UCSD-AML1 (cell line): ENCODE results near the gene CDK6.
"Not testable (repeated sequence)": the region's sequence is repeated elsewhere in the genome, so short reads cannot be mapped to it uniquely, and the experiment has no call there.

Experiments used
- DNase-seq: peaks from one replicate; lab custom pipeline; 2025; ENCODE audit not compliant: unreplicated experiment; lab: John Stamatoyannopoulos, UW

CDK6 gene

DNA sequence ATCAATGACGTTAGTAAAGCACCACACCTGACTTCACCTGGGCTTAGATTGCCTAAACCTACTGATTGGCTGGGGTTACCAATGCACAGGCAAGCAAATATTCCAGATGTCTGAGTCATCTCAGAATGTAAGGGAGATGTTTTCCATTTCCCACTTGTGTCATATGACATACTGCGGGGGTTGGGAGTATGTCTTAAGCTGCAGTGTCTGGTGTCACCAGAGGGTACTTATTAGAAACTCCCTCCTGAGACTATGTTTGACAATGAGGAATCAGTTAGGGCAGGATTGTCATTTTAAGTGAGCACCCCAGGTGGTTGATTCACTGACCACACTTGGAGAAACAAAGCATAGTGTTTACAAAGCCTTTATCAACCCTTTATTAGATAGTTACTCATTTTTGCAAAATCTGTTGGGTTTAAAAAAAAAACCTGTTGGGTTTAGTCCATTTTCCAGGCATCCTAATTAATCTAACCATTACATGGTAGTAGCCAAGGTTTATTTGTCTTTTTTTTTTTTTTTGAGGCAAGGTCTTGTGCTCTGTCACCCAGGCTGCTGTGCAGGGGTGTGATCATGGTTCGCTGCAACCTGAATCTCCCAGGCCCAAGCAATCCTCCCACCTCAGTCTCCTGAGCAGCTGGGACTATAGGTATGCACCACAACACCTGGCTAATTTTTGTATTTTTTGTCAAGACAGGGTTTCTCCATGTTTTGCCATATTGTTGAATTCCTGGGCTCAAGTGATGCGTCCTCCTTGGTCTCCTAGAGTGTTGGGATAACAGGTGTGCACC, 72.5 kb downstream of the CDK6 start:
- no peak for DNase-seq

DNA sequence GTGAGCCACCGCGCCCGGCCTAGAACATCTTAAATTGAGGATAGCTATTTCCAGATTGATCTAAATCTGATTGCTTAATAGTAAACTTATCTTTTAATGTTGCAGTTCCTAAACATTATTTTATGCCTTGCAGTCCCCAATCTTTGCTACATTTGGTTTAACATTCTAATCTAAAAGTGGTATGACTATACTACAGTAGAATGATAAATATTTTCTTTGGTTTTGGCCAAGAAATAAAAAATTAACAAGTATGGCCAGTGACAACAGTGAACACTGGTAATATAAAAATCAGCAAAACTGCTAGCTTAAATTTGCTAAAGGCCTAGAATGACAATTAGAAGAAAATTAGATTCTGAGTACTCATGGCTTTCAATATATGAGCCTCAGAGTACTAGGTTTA, 73.5 kb downstream of the CDK6 start:
- no peak for DNase-seq

DNA sequence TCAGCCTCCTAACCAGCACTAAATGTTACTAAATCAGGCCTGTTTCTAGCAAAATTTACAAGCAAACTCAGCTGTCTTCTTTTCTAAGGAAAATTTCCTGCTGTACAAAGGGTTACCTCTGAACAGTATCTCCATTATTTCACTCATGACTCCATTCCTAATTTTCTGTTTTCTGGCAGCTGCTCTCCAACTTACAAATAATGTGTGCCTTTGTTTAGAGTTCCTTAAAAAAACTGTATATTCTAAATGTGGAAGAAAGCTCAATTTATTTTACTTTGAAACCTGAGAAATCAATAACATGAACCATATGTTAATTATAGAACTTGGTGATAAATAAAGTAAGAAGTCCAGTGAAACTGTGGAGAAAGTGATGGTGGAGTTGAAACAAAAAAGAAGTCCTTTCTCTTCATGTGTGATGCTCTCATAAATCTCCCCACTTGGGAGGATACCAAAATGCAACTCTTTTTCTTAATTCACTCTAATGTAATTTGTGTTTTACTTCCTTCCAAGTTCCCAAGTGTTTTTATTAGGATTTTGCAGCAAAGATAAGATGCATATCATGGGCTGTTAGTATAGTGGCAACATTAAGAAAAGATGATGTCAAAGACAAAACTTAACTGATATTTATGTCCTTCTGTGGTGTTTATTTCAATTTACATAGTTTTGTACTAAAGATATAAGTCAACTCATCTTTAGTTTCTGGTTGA, 74.8 kb downstream of the CDK6 start:
- no peak for DNase-seq

DNA sequence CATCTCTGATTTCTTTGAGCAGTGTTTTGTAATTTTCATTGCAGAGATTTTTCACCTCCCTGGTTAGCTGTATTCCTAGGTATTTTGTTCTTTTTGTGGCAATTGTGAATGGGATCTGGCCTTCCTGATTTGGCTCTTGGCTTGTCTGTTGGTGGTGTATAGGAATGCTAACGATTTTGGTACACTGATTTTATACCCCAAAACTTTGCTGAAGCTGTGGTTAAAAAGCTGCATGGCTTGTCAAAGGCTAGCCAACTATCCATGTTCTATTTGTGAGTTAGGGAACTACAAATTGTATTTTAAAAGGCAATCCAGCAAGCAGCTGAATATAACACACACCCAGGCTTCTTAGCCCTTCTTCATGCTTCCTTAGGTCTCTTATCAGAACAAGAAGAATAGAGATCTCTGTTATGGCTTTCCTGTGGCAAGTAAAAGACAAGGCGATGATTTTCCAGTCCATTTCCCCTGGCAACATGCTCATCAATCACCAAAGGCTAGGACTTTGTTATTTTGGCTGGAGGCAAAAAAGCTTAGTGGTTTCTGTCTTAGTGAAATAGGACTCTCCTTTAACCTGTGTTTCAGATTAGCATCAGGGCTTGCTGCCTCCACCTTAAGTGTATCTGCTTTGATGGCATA, 77.5 kb downstream of the CDK6 start:
- DNase-seq: no peak

DNA sequence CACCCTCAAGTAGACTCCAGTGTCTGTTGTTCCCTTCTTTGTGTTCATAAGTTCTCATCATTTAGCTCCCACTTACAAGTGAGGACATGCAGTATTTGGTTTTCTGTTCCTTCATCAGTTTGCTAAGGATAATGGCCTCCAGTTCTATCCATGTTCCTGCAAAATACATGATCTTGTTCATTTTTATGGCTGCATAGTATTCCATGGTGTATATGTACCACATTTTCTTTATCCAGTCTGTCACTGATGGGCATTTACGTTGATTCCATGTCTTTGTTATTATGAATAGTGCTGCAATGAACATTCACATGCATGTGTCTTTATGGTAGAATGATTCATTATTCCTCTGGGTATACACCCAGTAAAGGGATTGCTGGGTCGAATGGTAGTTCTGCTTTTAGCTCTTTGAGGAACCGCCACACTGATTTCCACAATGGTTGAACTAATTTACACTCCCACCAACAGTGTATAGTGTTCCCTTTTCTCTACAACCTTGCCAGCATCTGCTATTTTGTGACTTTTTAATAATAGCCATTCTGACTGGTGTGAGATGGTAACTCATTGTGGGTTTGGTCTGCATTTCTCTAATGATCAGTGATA, 79.0 kb downstream of the CDK6 start:
- DNase-seq: not testable (repeated sequence)

DNA sequence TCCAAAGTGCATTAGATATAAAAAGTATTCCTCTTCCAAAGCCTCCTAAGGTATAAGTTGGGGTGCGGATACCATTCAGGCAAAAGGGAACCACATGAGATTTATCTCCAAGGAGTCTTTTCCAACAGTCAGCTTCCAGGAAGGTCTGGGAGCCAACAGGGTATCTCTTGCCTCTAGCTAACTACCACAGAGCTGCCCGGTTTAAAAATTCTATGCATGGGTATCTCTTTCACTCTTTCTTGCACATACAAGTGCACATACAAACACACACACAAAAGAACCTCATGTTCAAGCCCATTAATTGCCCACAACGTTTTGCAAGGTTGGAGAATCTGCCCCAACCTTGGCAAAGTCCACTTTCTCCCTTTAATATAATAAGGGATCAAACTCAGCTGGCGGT, 80.7 kb downstream of the CDK6 start:
- no peak for DNase-seq

DNA sequence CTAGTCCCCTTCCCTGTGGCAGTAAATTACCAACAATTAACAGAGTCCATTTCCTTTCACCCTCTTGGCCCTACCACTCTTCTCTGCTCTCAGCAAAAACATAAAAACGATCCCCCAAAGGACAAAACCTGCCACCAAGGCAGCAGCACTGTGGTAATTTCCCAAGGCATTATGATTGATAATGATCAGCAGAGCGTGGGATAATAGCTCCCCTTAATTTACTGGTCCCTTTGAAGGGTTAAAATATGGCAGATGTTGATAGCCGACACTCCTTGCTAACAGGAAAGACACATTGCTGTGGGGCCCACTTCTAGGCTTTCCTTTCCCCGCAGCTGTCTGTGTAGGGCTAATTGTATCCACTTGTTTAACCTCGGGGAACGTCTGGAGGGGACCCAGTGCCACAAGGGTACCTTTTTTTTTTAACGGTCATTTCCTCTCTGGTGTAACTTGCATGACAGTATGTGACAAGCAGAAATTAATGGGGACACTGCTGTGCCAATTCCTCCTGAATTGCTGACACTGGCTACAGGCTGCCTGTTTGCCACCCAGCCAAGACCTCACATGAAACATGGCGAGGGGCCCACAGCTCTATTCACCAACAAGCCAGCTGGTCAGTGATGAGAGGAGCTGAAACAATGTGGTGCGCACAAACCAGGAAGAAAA, 81.3 kb downstream of the CDK6 start:
- peak; percentile 61 for DNase-seq

DNA sequence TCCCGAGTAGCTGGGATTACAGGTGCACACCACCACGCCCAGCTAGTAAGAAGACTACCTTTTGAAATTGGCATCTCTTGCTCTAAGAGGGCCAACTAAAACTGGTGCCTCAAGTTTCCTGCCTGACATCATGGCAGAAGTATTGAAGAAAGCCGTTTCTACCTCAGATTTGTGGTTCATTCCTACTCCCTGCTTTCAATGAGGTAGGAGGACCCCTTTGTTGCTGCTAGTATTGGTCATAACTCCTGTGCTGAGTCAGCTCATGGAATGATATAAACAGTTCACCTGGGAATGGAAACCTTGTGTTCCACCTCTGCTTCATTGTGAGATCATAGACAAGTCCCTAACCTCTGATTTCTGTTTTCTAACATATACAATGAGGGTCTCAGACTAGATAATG, 82.8 kb downstream of the CDK6 start:
- no peak for DNase-seq

DNA sequence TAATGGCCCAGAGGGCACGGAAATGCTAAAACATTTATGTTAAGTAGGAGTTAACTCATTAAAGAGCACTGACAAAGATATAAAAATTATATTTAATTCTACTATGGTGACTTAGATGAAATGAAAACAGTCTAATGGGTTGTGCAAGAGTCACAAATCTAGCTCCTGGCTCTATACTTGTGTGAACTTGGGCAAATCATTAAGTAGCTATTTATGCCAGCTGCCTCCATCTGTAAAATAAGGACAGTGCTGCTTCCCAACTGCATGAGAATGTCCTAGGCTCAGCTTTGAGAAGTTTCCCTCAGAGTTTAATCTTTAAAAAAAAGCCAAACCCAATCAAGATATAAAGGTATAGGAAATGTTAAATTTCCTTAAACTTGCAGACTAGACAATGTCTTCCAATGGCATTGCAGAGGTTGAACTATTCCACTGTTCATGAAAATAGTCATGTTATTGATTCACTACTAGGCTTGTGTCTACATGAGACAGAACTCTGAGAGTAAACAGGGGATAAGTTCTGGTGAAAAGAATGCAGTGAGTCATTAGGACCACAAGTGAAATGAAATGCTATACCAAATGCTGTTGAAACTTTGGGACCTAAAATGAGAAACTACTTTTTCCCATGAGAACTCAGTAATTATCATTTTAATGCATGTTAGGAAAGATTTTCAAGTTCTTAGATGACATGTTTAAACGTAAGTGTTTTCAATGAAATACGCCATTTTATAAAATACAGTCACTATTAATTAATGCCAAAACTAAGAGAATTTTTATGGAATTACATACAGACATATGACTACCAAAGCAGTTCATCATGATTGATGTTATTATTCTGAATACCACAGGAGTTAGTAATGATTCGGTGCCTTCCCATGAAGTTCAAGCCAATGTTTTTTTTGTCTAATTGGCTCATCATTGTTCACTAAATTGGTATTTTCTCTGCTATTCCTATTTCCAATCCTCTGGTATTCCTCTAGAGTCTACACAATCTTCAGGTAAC, 84.2 kb downstream of the CDK6 start:
- no peak for DNase-seq

DNA sequence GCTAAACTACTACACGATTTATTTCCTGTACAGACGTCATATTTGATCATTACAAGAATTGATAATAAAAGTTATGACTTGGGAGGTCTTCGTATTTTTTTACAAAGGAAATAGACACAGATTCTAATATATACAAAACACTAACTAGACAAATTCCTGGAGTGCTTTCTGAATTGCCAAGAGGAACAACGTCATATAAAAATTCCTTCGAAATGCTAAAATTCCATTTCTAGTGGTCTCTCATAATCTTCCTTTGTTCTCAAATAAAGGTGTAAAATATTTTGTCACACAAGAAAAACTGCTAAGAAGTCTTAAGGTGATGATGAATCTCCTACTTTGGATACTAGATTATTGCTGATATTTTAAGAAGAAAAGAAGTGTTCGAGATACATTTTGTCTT, 85.4 kb downstream of the CDK6 start:
- DNase-seq: no peak

DNA sequence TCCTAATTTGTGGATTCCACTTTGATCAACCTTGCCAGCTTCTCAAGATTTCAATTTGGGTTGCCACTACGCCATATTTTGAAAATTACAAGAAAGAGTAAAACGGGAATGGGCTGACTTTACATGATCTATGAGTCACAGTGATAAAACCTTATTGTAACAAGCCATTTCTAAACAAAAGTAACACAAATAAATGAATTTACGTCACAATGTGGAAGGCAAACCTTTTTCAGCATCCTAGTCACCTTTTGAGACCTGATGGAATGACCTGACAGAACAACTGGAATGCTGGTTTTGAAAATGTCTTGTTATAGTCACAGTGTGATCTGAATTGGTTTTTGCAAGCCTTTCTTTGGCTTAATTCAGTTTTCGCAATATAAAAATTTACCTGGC, 85.9 kb downstream of the CDK6 start:
- DNase-seq: no peak

DNA sequence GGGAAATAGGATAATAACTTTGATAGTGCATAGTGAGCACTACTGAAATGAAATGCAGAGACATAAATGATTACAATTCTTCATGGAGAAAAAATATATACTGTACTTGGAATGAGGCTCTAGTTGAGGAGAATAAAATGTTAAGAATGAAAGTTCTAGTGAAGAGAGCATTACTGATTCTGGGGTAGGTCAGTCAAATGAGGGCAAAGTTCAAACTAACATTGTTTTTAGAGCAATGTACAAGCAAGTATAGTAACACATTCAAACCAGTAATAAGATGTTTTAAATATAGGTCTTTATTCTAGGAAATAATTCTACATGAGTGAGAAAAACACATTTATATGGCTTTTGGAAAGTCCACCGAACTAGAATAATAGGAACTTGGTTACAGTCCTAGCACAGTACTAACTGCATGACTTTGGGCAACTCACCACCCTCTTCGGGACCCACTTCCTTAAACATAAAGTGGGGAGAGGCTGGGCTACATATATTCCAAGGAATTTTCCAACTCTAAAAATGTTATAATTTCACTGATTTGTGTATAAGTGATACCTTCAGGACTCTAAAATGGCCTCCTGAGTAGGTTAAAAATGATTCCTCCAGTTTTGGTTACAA, 86.4 kb downstream of the CDK6 start:
- DNase-seq: no peak

DNA sequence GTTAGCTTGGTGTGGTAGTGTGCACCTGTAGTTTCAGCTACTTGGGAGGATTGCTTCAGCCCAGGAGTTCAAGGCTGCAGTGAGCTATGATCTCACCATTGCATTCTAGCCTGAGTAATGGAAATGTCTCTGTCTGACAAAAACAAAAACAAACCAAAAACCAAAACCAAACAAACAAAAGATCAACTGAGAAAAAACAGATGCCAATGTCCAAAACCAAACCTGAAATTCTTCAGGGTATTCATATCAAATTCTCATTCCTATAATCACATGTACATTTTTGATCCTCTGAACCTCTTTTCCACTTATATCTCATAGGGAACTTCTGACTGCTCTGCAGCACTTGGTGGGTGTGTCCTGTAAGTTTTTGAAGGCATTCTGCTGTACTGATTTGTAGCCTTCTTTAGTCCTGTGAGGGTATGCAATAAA, 87.0 kb downstream of the CDK6 start:
- no peak for DNase-seq

DNA sequence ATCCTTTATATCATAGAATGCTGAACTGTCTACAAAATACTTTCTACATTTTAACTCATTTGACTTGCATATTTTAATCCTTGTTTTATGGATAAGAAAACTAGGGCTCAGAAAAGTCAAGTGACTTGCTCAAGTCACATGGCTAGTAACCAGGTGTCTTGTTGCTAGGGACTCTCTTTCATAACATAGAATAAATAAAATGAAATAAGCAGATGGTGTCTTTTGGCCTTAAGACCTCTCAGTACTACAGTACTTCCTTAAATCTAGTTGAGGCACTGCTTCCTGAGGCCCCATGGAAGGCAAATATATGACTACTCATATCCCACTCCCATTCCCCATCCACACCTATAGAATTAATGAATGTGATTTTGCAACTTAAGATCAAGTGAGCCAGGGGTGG, 87.9 kb downstream of the CDK6 start:
- DNase-seq: no peak

DNA sequence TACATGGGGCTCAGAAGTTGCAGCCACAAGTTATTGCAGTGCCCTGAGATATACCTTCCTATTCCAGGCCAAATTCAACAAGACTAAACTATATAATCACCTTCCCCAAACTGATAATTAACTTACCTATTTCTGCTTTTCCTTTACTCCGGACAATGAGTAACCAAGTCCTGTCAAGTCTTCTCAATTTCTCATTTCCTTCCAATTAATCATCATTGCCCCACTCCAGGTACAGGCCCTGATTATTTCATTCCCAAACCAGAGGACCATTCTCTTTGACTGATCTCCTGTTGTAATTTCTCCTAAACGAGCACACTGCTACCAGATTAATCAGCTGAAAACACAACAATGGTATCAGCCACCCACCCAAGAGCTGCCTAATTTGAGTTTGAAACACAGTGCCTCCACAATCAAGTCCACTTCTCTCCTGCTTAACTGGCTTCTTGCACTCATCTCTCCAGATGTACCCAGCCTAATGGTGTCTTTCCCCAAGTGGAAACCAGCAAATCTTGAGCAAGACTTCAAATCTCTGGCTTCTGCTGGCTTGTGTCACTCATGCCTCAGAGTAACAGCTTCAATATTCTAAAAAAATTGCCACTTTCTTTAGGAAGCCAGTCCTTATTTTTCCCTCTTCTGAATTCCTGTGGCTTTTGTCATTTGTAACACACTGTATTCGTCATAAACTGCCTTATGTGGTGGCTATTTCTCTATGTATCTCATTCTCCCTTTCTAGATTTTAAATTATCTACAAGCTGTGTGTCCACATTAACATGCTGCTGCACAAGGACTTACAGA, 89.1 kb downstream of the CDK6 start:
- DNase-seq: no peak

DNA sequence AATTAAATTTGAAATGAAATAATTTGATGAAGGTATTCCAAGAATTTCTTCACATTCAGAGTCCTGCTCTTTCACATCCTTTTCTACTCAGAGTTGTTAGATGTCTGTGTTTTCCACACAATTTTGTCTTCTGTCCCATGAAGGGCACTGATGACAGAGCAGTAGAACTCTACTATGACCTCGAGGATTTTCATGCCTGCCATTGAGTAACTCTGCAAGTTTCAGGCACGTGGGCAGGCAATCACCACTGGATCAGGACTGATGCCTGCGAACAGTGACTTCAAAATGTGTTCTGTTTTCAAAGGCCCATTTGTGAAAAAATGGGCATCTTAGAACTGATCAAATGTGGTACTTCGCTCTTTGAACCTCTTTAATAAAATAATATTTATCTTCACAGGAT, 91.1 kb downstream of the CDK6 start:
- no peak for DNase-seq

DNA sequence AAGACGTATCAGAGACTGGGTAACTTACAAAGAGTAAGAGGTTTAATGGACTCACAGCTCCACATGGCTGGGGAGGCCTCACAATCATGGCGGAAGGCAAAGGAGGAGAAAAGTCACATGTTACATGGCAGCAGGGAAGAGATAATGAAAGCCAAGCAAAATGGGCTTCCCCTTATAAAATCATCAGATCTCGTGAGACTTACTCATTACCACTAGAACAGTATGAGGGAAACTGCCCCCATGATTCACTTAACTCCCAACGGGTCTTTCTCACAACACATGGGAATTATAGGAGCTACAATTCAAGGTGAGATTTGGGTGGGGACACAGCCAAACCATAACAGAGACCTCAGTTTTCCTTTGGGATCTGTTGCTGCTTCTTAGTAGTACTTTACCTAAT, 92.2 kb downstream of the CDK6 start:
- not testable (repeated sequence) for DNase-seq

DNA sequence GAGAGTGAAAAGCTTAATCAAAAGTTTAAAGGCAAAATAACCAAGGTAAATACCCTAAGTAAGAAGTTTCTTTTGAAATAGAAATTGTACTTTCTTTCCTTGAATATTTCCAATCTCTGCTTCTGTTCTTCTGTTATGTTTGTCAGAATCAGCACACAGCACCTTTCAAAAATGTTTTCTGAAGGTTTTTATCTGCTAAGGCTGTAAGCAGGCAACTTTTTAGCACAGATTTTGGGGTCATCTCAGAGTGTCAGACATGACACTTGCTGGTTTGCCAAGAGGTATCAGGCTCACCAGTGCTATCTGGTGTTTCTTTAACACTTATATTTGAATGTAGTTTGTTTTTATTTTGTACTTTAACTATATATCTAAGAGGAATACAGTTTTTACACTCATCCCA, 94.2 kb downstream of the CDK6 start:
- DNase-seq: no peak

DNA sequence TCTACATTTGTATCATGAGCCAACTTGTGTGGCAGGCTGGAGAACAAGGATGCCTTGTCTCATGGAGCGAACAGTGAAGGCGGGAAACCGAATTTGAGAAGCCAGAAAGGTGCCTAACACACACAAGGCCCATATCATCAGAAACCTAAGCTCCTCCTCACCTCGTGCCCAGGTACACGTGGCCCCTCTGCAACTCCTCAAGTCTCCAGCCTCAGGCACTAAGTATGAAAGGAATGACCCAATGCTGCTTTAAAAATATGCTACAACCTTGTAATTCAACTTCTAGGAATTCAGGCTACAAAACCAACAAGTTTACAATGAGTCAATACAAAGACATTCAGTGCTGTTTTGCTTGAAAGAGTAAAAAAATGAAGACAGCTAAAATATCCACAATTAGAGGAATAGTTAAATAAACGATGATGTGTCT, 95.7 kb downstream of the CDK6 start:
- no peak for DNase-seq
